Thoracic aorta (tissue), 2 donors: Measurements from ENCODE around the gene ZFAND2A. TPM values are rescaled to one million over a fixed set of nuclear protein-coding genes. Genes with fewer than 3 reads are reported as not detected.
"Not testable (repeated sequence)": the region's sequence is repeated elsewhere in the genome, so short reads cannot be mapped to it uniquely, and the experiment has no call there.

Source experiments
- ATAC-seq: fragments of 150-250 bp; one replicate; pipeline ENCODE4 v1.8.0; 2017; ENCODE audit warnings: low read depth; ENCODE audit not compliant: insufficient number of reproducible peaks, low FRiP score
- DNase-seq: peaks from one replicate; pipeline ENCODE4 v3.0.0-alpha.2; 2020; ENCODE audit warnings: low spot score
- H3K27ac ChIP-seq, 2 donors: fragments of 200-600 bp; sonication (generic); 1 replicate in 1 of 2; 2 replicates in 1 of 2; pipeline ENCODE4 v1.5.1; 2016; ENCODE audit warnings: mild to moderate bottlenecking in 2 of 2, moderate library complexity in 2 of 2
- H3K27me3 ChIP-seq: fragments of 200-600 bp; sonication (generic); replicated peaks from 2 replicates; pipeline ENCODE4 v1.6.0; 2016; ENCODE audit warnings: mild to moderate bottlenecking; ENCODE audit not compliant: insufficient read depth
- H3K36me3 ChIP-seq: fragments of 200-600 bp; sonication (generic); one replicate; pipeline ENCODE4 v1.5.1; 2016
- H3K4me1 ChIP-seq, 2 donors: fragments of 200-600 bp; sonication (generic); 1 replicate in 1 of 2; 2 replicates in 1 of 2; pipeline versions ENCODE4 v1.5.1 to v1.6.0; 2016; ENCODE audit warnings: low read depth in 2 of 2, mild to moderate bottlenecking in 1 of 2; ENCODE audit not compliant: control insufficient read depth in 1 of 2
- H3K4me3 ChIP-seq: fragments of 200-600 bp; sonication (generic); 2 replicates; pipeline ENCODE4 v1.5.1; 2016; ENCODE audit warnings: mild to moderate bottlenecking
- H3K9me3 ChIP-seq: fragments of 200-600 bp; sonication (generic); 2 replicates; pipeline ENCODE4 v1.5.1; 2016
- total RNA-seq, 2 donors: library from RNA; depleted of rRNA; stranded (reverse); fragments of >200 nt; gene quantifications; one replicate each; pipeline versions ENCODE4 v1.1.0 to v1.2.3, GENCODE V29; 2016
- TF ChIP-seq, protein P1 (sequence below): fragments of 200-600 bp; sonication (generic); IDR thresholded peaks from one replicate; pipeline ENCODE4 v1.5.1; 2019; ENCODE audit warnings: antibody characterized with exemption

ZFAND2A gene
- total RNA-seq, 2 donors from 2014 or later = 19.3 to 23.2 TPM

GRCh38 chr7:1200045-1200444, 40.0 kb upstream of the ZFAND2A start:
- peaks cover 8% of the 10 kb centered on the region for H3K27me3 ChIP-seq
- DNase-seq = no peak

GRCh38 chr7:1197997-1198625, 38.1 kb upstream of the ZFAND2A start:
- ATAC-seq (no peak), DNase-seq (no peak)
- no peak overlapping the region for H3K27ac ChIP-seq
- H3K4me1 ChIP-seq = no peaks in the 10 kb centered on the region
- TF ChIP-seq, protein P1, sequence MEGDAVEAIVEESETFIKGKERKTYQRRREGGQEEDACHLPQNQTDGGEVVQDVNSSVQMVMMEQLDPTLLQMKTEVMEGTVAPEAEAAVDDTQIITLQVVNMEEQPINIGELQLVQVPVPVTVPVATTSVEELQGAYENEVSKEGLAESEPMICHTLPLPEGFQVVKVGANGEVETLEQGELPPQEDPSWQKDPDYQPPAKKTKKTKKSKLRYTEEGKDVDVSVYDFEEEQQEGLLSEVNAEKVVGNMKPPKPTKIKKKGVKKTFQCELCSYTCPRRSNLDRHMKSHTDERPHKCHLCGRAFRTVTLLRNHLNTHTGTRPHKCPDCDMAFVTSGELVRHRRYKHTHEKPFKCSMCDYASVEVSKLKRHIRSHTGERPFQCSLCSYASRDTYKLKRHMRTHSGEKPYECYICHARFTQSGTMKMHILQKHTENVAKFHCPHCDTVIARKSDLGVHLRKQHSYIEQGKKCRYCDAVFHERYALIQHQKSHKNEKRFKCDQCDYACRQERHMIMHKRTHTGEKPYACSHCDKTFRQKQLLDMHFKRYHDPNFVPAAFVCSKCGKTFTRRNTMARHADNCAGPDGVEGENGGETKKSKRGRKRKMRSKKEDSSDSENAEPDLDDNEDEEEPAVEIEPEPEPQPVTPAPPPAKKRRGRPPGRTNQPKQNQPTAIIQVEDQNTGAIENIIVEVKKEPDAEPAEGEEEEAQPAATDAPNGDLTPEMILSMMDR = no peak
- H3K36me3 ChIP-seq = no peaks in the 10 kb centered on the region
- peaks cover 8% of the 10 kb centered on the region for H3K27me3 ChIP-seq
- H3K4me3 ChIP-seq = no peak overlapping the region
- no peaks in the 10 kb centered on the region for H3K9me3 ChIP-seq

More at GRCh38 chr7:1200045-1200444, 40.0 kb upstream of the ZFAND2A start:
- Histone ChIP-seq H3K4me1 (peaks cover 0 to 12% of the 10 kb centered on the region in 2 donors), H3K36me3 (no peaks in the 10 kb centered on the region), H3K27ac (no peak overlapping the region), H3K9me3 (no peaks in the 10 kb centered on the region), H3K4me3 (no peak overlapping the region)
- ATAC-seq = no peak
- TF ChIP-seq, protein P1 = no peak

GRCh38 chr7:1196950-1197349, 37.0 kb upstream of the ZFAND2A start:
- H3K36me3 ChIP-seq = no peaks in the 10 kb centered on the region
- DNase-seq = no peak
- ATAC-seq = no peak
- no peaks in the 10 kb centered on the region for H3K4me1 ChIP-seq
- H3K27ac ChIP-seq = no peak overlapping the region
- no peak overlapping the region for H3K4me3 ChIP-seq
- H3K9me3 ChIP-seq = no peaks in the 10 kb centered on the region
- TF ChIP-seq, protein P1 = no peak
- H3K27me3 ChIP-seq = peaks cover 8% of the 10 kb centered on the region

DNA sequence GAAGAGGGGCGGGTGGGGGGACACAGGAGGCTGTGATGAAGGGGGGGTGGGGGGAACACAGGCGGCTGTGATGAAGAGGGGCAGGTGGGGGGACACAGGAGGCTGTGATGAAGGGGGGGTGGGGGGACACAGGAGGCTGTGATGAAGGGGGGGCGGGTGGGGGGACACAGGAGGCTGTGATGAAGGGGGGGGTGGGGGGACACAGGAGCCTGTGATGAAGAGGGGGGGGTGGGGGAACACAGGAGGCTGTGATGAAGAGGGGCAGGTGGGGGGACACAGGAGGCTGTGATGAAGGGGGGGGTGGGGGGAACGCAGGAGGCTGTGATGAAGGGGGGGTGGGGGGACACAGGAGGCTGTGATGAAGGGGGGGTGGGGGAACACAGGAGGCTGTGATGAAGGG, 36.4 kb upstream of the ZFAND2A start:
- H3K27me3 ChIP-seq, H3K36me3 ChIP-seq, H3K9me3 ChIP-seq, ATAC-seq, H3K27ac ChIP-seq, H3K4me3 ChIP-seq, H3K4me1 ChIP-seq, DNase-seq: not testable (repeated sequence)

DNA sequence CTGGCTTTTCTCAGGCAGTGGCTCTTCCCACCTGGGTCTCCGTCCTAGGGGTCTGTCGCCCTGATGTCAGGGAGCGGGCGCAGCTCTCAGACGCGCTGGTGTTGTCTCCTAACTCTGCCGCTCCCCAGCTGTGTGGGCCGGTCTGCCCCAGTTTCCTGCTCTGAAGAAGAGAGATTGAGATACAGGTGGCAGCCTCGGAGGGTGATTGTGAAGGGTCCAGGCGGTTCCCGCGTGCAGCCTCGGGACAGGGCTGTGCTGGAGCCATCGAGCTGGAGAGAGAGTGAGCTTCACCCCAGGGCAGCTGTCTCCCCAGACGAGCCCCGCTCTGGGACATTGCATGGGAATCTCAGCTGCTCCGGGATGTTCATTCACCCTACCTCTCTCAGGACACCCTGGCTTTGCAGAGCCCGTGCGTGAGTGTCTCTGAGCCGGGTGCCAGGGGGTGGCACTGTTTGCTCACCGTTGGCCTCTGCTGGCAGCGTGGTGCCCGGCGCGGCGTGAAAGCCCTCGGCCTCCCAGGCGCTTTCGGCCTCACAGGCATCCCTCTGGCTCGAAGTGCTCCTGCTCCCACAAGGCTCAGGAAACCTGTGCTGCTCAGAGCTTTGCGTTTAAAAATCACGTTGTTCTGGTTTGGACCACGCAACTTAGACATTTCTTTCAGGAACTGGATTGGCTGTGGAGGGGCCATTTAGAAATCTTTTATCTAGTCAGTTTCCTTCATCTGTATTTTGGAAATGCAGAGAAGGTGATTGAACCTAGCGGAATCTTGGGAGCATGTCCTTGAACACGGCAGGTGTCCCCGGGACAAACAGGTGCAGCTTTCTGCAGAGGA, 33.8 kb upstream of the ZFAND2A start:
- H3K27ac ChIP-seq = no peak overlapping the region
- no peak overlapping the region for H3K4me3 ChIP-seq
- DNase-seq = no peak
- TF ChIP-seq, protein P1 = peak; percentile 34
- no peak for ATAC-seq
- no peaks in the 10 kb centered on the region for H3K27me3 ChIP-seq
- H3K9me3 ChIP-seq = no peaks in the 10 kb centered on the region
- H3K4me1 ChIP-seq = no peaks in the 10 kb centered on the region
- H3K36me3 ChIP-seq = no peaks in the 10 kb centered on the region
